IPS DF 4.7 (cell line): ENCODE measurements around the gene MSRB3.

ENCODE experiments used
- DNase-seq: peaks from one replicate; pipeline ENCODE4 v3.0.0-alpha.2; 2013; ENCODE audit warnings: low spot score; ENCODE audit errors: extremely low read depth

Gene MSRB3

GRCh38 chr12:65494537-65494936, 216.1 kb downstream of the MSRB3 start:
- no peak for DNase-seq

- DNase-seq: no peak
Measured at GRCh38 chr12:65495233-65495632, 216.8 kb downstream of the MSRB3 start.

- no peak for DNase-seq
Measured at GRCh38 chr12:65496617-65497016, 218.1 kb downstream of the MSRB3 start.

GRCh38 chr12:65497660-65498059, 219.2 kb downstream of the MSRB3 start:
- DNase-seq: no peak

GRCh38 chr12:65499167-65499566, 220.7 kb downstream of the MSRB3 start:
- DNase-seq: no peak

- no peak for DNase-seq
Measured at GRCh38 chr12:65500091-65500900, 221.8 kb downstream of the MSRB3 start.

GRCh38 chr12:65501093-65501621, 222.7 kb downstream of the MSRB3 start:
- DNase-seq: no peak

GRCh38 chr12:65501935-65502334, 223.5 kb downstream of the MSRB3 start:
- DNase-seq: no peak

GRCh38 chr12:65504417-65504816, 225.9 kb downstream of the MSRB3 start:
- DNase-seq: no peak

- no peak for DNase-seq
Measured at GRCh38 chr12:65505386-65506121, 227.1 kb downstream of the MSRB3 start.

GRCh38 chr12:65508276-65509035, 230.0 kb downstream of the MSRB3 start:
- no peak for DNase-seq

GRCh38 chr12:65510007-65510406, 231.5 kb downstream of the MSRB3 start:
- no peak for DNase-seq

GRCh38 chr12:65510584-65511050, 232.1 kb downstream of the MSRB3 start:
- peak; percentile 41 for DNase-seq

GRCh38 chr12:65511134-65511834, 232.8 kb downstream of the MSRB3 start:
- no peak for DNase-seq

GRCh38 chr12:65511912-65512311, 233.4 kb downstream of the MSRB3 start:
- DNase-seq: no peak
